Coronary artery (tissue), 2 donors: ENCODE results near the gene ANKS1B.
"Not testable (repeated sequence)": the region's sequence is repeated elsewhere in the genome, so short reads cannot be mapped to it uniquely, and the experiment has no call there.

ENCODE experiments used
- DNase-seq: peaks from one replicate; pipeline ENCODE4 v3.0.0-alpha.2; 2017; ENCODE audit warnings: low spot score
- H3K27ac ChIP-seq, 2 donors: fragments of 200-600 bp; sonication (generic); one replicate each; pipeline ENCODE4 v1.5.1; 2016 to 2019
- H3K4me3 ChIP-seq: fragments of 200-600 bp; sonication (generic); 2 replicates; pipeline ENCODE4 v1.5.1; 2016; ENCODE audit warnings: mild to moderate bottlenecking, moderate library complexity
- CTCF ChIP-seq: fragments of 200-600 bp; sonication (generic); IDR thresholded peaks from one replicate; pipeline ENCODE4 v1.5.1; 2019; ENCODE audit warnings: antibody characterized with exemption

The ANKS1B gene

GRCh38 chr12:98757455-98757854, 1227.3 kb downstream of the ANKS1B start:
- Histone ChIP-seq H3K4me3 (no peak overlapping the region), H3K27ac (no peak overlapping the region)
- no peak for DNase-seq
- no peak for TF ChIP-seq CTCF

- DNase-seq, H3K27ac ChIP-seq, H3K4me3 ChIP-seq: not testable (repeated sequence)
Observed at GRCh38 chr12:98755855-98756254, 1228.9 kb downstream of the ANKS1B start.

GRCh38 chr12:98754095-98754494, 1230.6 kb downstream of the ANKS1B start:
- H3K4me3 ChIP-seq, result no peak overlapping the region
- H3K27ac ChIP-seq, result no peak overlapping the region
- TF ChIP-seq CTCF, result no peak
- DNase-seq, result no peak

GRCh38 chr12:98752726-98753125, 1232.0 kb downstream of the ANKS1B start:
- TF ChIP-seq CTCF, result no peak
- no peak overlapping the region for H3K4me3 ChIP-seq
- no peak overlapping the region for H3K27ac ChIP-seq
- DNase-seq, result no peak

GRCh38 chr12:98751580-98752115, 1233.1 kb downstream of the ANKS1B start:
- no peak for DNase-seq
- Histone ChIP-seq H3K27ac (no peak overlapping the region), H3K4me3 (no peak overlapping the region)
- TF ChIP-seq CTCF, result no peak

GRCh38 chr12:98750511-98750910, 1234.2 kb downstream of the ANKS1B start:
- DNase-seq, result no peak

GRCh38 chr12:98748463-98748862, 1236.3 kb downstream of the ANKS1B start:
- no peak for DNase-seq
- H3K4me3 ChIP-seq, result no peak overlapping the region
- H3K27ac ChIP-seq, result no peak overlapping the region
- TF ChIP-seq CTCF, result no peak

More at GRCh38 chr12:98750511-98750910, 1234.2 kb downstream of the ANKS1B start:
- H3K27ac ChIP-seq, result no peak overlapping the region
- no peak overlapping the region for H3K4me3 ChIP-seq
- no peak for TF ChIP-seq CTCF
